ENCODE results near the gene COL25A1.

DNA sequence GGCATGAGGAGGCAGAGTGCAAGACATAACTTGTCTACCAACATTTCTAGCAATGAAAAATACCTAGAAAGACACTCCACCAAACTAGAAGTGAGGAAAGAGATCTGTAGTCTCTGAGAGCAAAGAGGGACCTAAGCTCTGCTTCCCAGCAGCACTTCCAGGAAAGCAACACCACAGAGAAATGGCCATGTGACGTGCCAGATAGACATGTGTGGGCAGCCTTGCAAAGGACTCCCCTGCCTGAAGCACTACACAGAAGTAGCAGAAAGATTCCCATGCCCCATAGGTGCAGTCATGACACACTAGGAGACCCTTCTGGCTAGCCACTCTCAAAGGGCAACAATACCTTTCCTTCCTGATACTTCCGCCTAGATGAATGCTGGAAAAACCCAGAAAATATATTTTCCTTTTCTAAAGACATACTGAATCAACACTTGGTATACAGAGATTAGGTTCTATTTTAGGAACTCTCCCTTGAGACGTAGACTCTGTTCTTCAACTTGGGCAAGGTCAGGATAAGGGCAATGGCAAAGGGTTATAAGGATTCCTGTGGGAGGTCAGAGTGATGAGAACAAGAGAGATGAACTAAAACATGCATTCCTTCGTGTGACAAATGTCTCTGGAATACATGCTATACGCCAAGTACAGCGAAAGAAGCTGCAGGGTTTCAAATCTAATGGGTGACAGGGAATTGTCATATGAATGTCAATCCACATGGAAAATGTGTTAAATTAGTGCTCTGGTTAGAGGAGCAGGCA, 352.1 kb downstream of the COL25A1 start:
- TF ChIP-seq, protein P1, sequence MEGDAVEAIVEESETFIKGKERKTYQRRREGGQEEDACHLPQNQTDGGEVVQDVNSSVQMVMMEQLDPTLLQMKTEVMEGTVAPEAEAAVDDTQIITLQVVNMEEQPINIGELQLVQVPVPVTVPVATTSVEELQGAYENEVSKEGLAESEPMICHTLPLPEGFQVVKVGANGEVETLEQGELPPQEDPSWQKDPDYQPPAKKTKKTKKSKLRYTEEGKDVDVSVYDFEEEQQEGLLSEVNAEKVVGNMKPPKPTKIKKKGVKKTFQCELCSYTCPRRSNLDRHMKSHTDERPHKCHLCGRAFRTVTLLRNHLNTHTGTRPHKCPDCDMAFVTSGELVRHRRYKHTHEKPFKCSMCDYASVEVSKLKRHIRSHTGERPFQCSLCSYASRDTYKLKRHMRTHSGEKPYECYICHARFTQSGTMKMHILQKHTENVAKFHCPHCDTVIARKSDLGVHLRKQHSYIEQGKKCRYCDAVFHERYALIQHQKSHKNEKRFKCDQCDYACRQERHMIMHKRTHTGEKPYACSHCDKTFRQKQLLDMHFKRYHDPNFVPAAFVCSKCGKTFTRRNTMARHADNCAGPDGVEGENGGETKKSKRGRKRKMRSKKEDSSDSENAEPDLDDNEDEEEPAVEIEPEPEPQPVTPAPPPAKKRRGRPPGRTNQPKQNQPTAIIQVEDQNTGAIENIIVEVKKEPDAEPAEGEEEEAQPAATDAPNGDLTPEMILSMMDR (IDR thresholded peaks at IDR 0.05 in 2 of 3, conservative IDR thresholded peaks at IDR 0.05 in 1 of 3; ENCODE audit: borderline replicate concordance in 1 of 3, insufficient read depth in 1 of 3, low read depth in 2 of 3, low read length in 2 of 3), result no peak
- TF ChIP-seq EZH2 (IDR thresholded peaks at IDR 0.05), result no peak
- no peak for TF ChIP-seq POLR2AphosphoS5 (IDR thresholded peaks at IDR 0.05; ENCODE audit: low read depth, low read length)
- TF ChIP-seq EGR1 (IDR thresholded peaks at IDR 0.05; ENCODE audit: low read depth), result no peak
- TF ChIP-seq POLR2A (IDR thresholded peaks at IDR 0.05; ENCODE audit: borderline replicate concordance, extremely low read depth, insufficient read depth, insufficient read length), result no peak
- TF ChIP-seq, protein P2, sequence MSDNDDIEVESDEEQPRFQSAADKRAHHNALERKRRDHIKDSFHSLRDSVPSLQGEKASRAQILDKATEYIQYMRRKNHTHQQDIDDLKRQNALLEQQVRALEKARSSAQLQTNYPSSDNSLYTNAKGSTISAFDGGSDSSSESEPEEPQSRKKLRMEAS (IDR thresholded peaks at IDR 0.05), result no peak
- TF ChIP-seq, protein P3, sequence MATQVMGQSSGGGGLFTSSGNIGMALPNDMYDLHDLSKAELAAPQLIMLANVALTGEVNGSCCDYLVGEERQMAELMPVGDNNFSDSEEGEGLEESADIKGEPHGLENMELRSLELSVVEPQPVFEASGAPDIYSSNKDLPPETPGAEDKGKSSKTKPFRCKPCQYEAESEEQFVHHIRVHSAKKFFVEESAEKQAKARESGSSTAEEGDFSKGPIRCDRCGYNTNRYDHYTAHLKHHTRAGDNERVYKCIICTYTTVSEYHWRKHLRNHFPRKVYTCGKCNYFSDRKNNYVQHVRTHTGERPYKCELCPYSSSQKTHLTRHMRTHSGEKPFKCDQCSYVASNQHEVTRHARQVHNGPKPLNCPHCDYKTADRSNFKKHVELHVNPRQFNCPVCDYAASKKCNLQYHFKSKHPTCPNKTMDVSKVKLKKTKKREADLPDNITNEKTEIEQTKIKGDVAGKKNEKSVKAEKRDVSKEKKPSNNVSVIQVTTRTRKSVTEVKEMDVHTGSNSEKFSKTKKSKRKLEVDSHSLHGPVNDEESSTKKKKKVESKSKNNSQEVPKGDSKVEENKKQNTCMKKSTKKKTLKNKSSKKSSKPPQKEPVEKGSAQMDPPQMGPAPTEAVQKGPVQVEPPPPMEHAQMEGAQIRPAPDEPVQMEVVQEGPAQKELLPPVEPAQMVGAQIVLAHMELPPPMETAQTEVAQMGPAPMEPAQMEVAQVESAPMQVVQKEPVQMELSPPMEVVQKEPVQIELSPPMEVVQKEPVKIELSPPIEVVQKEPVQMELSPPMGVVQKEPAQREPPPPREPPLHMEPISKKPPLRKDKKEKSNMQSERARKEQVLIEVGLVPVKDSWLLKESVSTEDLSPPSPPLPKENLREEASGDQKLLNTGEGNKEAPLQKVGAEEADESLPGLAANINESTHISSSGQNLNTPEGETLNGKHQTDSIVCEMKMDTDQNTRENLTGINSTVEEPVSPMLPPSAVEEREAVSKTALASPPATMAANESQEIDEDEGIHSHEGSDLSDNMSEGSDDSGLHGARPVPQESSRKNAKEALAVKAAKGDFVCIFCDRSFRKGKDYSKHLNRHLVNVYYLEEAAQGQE (IDR thresholded peaks at IDR 0.05; ENCODE audit: low read depth), result no peak
- TF ChIP-seq, protein P4, sequence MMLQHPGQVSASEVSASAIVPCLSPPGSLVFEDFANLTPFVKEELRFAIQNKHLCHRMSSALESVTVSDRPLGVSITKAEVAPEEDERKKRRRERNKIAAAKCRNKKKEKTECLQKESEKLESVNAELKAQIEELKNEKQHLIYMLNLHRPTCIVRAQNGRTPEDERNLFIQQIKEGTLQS (IDR thresholded peaks at IDR 0.05), result no peak
